GM21360 (cell line): ENCODE results near the gene ARMC12.
"Not testable (repeated sequence)": the region's sequence is repeated elsewhere in the genome, so short reads cannot be mapped to it uniquely, and the experiment has no call there.

Experiments
- ATAC-seq: cut with Tn5 transposase; IDR thresholded peaks from one replicate; pipeline ENCODE4 v1.9.1; 2021; ENCODE audit warnings: mild to moderate bottlenecking, moderate library complexity; ENCODE audit not compliant: unreplicated experiment

The ARMC12 gene

GRCh38 chr6:35734319-35734718 is 2.5 kb upstream of the ARMC12 start:
- not testable (repeated sequence) for ATAC-seq

- no peak for ATAC-seq
Measured at GRCh38 chr6:35735452-35735851, 1.4 kb upstream of the ARMC12 start.

GRCh38 chr6:35736253-35736894 is 458 bp upstream of the ARMC12 start:
- no peak for ATAC-seq

DNA sequence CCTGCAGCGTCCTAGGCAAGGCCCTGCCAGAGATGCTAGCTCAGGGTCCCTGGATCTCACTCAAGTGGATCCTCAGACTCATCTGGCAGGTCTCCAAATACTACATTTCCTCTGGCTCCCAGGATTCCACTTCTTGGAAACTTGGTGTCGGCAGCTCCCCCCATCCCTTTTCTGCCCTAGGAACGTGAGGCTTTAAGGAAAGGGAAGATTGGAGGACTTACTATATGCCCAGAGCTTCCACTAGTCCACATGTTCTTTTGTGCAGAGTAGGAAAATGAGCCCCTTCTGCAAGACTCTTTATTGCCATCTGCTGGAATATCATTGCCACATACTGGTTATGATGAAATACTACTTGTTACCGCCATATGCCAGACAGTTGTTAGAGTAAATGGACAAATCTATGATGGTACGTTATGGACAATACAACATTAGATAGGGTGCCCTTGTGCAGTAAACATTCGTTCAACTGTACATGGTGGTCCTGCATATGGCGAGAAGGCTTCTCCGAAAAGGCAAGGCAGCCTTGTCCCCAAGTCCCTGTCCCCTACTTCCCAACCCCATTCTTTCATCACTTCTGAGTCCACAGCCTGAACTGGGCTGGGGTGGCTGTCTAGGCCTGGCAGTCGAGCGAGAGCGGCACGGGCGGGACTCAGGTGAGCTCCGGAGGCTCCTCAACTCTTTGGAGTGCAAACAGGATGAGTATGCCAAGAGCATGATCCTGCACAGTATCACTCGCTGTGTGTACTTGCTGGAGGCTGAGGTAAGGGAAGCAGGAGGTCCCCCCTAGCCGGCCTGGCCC is 780 bp downstream of the ARMC12 start:
- ATAC-seq, result no peak

DNA sequence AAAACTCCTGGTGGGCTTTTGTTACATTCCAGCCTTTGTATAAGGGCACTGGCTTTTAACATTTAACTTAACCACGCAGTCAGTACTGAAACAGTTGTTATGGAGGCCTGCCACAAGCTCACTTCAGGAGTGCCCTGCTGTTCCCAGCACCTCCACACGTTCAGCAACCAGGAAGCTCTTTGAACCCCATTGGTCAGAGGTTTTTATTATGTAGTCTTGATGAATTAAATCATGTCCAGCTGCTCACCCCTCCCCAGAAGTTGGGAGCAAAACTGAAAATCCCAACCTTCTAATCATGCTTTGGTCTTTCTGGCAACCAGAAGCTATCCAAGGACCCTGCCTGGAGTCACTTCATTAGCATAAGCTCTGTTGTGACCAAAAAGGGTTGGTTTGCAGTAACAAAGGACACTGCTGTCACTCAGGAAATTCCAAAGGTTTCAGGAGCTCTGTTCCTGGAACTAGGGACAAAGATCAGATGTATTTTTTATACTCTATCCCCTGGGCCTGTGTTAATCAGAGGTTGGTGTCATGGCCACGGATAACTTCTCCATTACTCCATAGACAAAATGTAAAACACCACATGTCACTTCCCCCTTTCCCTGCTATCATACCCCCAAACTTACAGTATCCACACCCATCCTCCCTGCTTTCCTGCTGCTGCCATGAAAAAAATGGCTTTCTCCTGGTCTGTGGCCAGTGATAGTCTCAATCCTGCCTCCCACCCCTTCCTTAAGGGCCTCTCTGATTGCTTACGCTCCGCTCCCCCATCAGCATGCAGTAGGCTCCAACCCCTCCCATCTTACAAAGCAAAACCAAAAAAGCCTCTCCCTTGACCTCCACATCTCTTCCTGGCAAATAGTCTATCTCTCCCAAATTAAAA is 3.1 kb downstream of the ARMC12 start:
- no peak for ATAC-seq

GRCh38 chr6:35742842-35743241 is 6.0 kb downstream of the ARMC12 start:
- ATAC-seq, result no peak

- no peak for ATAC-seq
Measured at GRCh38 chr6:35745509-35745908, 8.7 kb downstream of the ARMC12 start.

- no peak for ATAC-seq
Measured at GRCh38 chr6:35746516-35746915, 9.7 kb downstream of the ARMC12 start.

GRCh38 chr6:35747877-35748276 is 11.0 kb downstream of the ARMC12 start:
- no peak for ATAC-seq

DNA sequence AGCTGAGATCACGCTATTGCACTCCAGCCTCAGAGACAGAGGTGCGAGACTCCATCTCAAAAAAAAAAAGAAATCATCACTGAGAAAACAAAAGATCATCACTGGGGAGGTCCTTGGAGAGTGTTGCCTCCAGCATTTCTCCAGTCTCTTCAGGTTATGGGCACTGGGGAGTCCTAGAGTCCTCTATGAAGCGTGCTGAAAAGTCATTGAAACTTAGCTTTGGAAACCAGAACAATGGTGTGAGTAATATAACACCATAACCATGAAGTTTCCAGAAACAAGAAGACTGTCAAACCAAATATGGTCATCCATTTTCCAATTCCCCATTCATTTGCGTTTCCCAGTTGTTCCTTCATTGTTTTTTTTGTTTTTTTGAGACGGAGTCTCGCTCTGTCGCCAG is 13.7 kb downstream of the ARMC12 start:
- ATAC-seq, result no peak

- no peak for ATAC-seq
Measured at GRCh38 chr6:35751594-35751993, 14.8 kb downstream of the ARMC12 start.

GRCh38 chr6:35752330-35752729 is 15.5 kb downstream of the ARMC12 start:
- ATAC-seq, result no peak

- no peak for ATAC-seq
Measured at GRCh38 chr6:35754452-35755277, 17.8 kb downstream of the ARMC12 start.

DNA sequence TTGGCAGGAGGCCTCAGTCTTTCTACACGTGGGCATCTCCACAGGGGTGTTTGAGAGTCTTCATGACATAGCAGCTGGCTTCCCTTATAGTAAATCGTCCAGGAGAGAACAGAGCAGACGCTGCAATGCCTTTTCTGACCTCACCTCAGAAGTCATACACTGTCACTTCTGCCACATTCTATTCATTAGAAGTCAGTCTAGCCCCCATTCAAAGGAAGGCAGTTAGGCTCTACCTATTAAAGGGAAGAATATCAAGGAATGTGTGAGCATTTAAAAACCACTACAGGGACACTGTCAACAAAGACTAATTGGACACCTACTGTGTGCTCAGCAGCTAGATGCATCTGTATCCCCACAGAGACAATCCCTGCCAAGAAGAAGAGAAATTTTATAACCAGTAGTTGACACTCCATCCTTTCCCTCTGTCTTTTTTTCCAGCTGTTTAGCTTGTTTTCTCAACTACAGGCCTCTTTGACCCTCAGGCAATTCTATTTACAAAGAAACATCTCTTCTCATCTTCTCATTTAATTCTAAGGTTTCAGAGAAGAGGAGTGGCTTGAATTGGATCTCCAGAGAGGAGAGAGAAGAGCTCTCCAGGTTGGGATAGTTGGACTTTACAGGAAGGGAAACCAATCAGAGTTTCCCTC is 18.6 kb downstream of the ARMC12 start:
- ATAC-seq, result no peak

DNA sequence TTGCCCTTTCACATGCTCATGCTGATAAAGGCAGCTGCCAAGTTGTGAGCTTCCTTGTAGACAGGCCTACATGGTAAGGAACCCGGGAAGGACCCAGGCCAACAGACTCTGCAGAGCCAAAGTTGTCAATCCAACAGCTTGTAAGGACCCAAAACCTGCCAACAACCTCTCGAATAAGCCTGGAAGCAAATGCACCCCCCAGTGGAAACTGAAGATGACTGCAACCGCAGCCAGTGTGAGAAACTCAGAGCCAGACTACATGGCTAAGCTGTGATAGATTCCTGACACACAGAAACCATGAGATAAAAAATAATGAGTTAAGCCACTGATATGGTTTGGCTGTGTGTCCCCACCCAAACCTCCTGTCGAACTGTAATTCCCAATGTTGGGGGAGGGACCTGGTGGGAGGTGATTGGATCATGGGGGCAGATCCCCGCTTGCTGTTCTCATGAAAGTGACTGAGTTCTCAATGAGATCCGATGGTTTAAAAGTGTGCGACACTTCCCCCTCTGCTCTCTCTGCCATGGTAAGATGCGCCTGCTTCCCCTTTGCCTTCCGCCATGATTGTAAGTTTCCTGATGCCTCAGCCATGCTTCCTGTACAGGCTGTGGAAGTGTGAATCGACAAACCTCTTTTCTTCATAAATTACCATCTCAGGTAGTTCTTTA is 20.8 kb downstream of the ARMC12 start:
- ATAC-seq, result no peak

DNA sequence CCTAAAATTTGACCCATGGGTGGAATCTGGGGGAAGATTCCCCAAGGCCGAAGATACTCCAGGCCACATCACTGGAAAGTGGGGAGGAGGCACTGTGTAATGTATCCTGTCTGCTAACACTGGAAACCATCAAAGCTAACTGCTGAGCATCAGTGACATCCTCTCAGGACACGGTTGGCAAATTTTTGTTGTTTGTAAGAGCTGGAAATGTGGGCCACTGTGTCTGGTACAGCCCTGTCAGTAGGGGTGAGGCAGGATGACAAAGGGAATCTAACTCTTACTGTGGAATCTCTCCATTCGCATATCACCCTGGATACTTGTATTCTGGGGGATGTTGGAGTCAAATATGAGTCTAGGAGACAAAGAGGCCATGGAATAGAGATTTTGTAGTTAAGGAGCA is 22.6 kb downstream of the ARMC12 start:
- no peak for ATAC-seq

DNA sequence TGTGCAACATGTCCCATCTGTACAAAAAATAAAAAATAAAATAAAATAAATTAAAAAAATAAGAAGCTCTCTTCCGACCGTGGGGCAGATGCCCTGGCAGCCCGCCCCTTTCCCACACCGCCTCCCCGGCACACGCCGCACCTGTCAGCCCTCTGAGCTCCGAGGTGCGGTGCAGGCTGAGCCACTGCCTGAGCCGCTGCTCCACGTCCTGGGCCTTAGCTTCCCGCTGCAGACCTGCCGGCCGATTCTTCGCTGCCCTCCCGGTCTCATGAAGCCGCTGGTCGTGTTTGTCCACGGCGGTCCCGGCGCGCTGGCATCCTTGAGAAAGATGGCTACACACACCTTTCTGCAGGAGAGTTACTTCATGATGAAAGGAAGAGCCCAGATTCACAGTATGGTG is 28.9 kb downstream of the ARMC12 start:
- no peak for ATAC-seq

DNA sequence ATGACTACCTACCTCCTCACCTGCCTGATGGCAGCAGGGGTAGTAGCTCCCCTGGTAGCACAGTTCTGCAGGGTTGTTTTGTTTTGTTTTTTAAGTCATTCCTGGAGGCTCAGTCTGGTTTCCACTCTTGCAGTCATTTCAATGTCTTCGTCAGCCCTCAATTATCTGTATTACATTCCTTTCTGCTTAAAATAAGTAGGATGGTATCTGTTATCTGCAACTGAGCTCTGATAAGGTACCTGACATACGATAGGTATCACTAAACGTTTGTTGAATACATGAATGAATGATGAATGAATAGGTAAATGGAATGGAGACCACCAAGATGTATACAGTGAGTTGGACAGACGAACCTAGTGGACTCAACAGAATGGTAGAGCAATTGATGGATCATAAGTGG is 32.4 kb downstream of the ARMC12 start:
- no peak for ATAC-seq

- ATAC-seq, result no peak
Measured at GRCh38 chr6:35771343-35771627, 34.5 kb downstream of the ARMC12 start.
